Activated CD8-positive, alpha-beta T cell treated with anti-CD3 and anti-CD28 coated beads for 36 hours (primary cell): ENCODE data around the gene MFAP2. TPM values are rescaled to one million over a fixed set of nuclear protein-coding genes. Genes with fewer than 3 reads are reported as not detected.

Experiments used
- ATAC-seq: fragments of 200-7000 bp; cut with Tn5 transposase; one replicate; pipeline ENCODE4 v1.10.0; 2021; ENCODE audit warnings: mild to moderate bottlenecking, moderate library complexity
- CTCF ChIA-PET: fragments of 350-600 bp; sonication (Branson Sonifier 250); formaldehyde crosslinking; loops from one replicate; lab custom pipeline; 2021; ENCODE audit warnings: antibody characterized with exemption; lab: Charles Lee
- POLR2A ChIA-PET: fragments of 350-600 bp; sonication (Branson Sonifier 250); formaldehyde crosslinking; loops from one replicate; lab custom pipeline; 2021; ENCODE audit warnings: antibody characterized with exemption; lab: Charles Lee
- DNase-seq: peaks from one replicate; pipeline ENCODE4 v3.0.0-alpha.2; 2020
- H3K27ac Mint-ChIP-seq: one replicate; pipeline ENCODE4 v1.8.0; 2021; ENCODE audit warnings: mild to moderate bottlenecking, mixed read lengths
- H3K27me3 Mint-ChIP-seq: one replicate; pipeline ENCODE4 v1.8.0; 2021; ENCODE audit warnings: mixed read lengths
- H3K36me3 Mint-ChIP-seq: one replicate; pipeline ENCODE4 v1.8.0; 2021; ENCODE audit warnings: low read depth, mixed read lengths
- H3K4me1 Mint-ChIP-seq: one replicate; pipeline ENCODE4 v1.8.0; 2021; ENCODE audit warnings: low read depth, mixed read lengths
- H3K4me3 Mint-ChIP-seq: one replicate; pipeline ENCODE4 v1.8.0; 2021; ENCODE audit warnings: mild to moderate bottlenecking, moderate library complexity, mixed read lengths
- H3K9me3 Mint-ChIP-seq: one replicate; pipeline ENCODE4 v1.8.0; 2021; ENCODE audit warnings: mixed read lengths
- CTCF ChIP-seq: fragments of 200-600 bp; IDR thresholded peaks from one replicate; pipeline ENCODE4 v1.8.0; 2022; ENCODE audit warnings: antibody characterized with exemption, mild to moderate bottlenecking
- intact Hi-C: fragments of 100-400 bp; cut with micrococcal nuclease; formaldehyde crosslinking; loops from one replicate; pipeline ENCODE4 v1.10.0; 2022
- total RNA-seq, 2 experiments: library from RNA; stranded (reverse); gene quantifications; one replicate each; pipeline ENCODE4 v1.2.3, GENCODE V29; 2021

The MFAP2 gene
- total RNA-seq, 2 experiments from 2014 or later, result not detected

GRCh38 chr1:16925635-16926490 is 54.6 kb downstream of the MFAP2 start:
- CTCF ChIA-PET, result interaction anchor here (1.6 kb wide), 1 partner anchor 31 kb away, joined by 5 read pairs; no protein-coding TSS in a partner anchor
- no peaks in the 10 kb centered on the region for H3K9me3 Mint-ChIP-seq
- H3K4me1 Mint-ChIP-seq, result peaks cover 32% of the 10 kb centered on the region
- H3K27me3 Mint-ChIP-seq, result no peaks in the 10 kb centered on the region
- no peak overlapping the region for H3K27ac Mint-ChIP-seq
- ATAC-seq (no peak), DNase-seq (no peak)
- no peak for TF ChIP-seq CTCF
- peaks cover 1% of the 10 kb centered on the region for H3K36me3 Mint-ChIP-seq
- H3K4me3 Mint-ChIP-seq, result no peak overlapping the region
- POLR2A ChIA-PET, result interaction anchor here (0.7 kb wide), 1 partner anchor 21 kb away, joined by 5 read pairs; no protein-coding TSS in a partner anchor
- intact Hi-C loops, result no loop called here

- CTCF ChIA-PET, result interaction anchor here (1.6 kb wide), 1 partner anchor 32 kb away, joined by 5 read pairs; no protein-coding TSS in a partner anchor
- ATAC-seq (no peak), DNase-seq (no peak)
- Mint-ChIP-seq H3K36me3 (peaks cover 1% of the 10 kb centered on the region), H3K27me3 (no peaks in the 10 kb centered on the region), H3K27ac (no peak overlapping the region), H3K4me3 (no peak overlapping the region), H3K4me1 (peaks cover 32% of the 10 kb centered on the region), H3K9me3 (no peaks in the 10 kb centered on the region)
- TF ChIP-seq CTCF, result no peak
- intact Hi-C loops, result no loop called here
- POLR2A ChIA-PET, result interaction anchor here (0.7 kb wide), 1 partner anchor 20 kb away, joined by 5 read pairs; no protein-coding TSS in a partner anchor
Observed at GRCh38 chr1:16924919-16925477, 55.4 kb downstream of the MFAP2 start.

Other genes starting within 250 kb of the MFAP2 start
- 1,000 to 10,000 TPM in 1 of 2 experiments, 100 to 1,000 TPM in 1; 820 to 1,043 TPM for gene RNU1-4, start 240.1 kb downstream of the MFAP2 start, total RNA-seq
- gene RNU1-2, start 84.6 kb downstream of the MFAP2 start, total RNA-seq, result 1,000 to 10,000 TPM in 1 of 2 experiments, 100 to 1,000 TPM in 1; 820 to 1,043 TPM
- gene CROCC, start 58.7 kb downstream of the MFAP2 start, total RNA-seq, result 10 to 100 TPM; 27.7 to 28.5 TPM
- 10 to 100 TPM; 21.4 to 24.1 TPM for gene ATP13A2, start 31.3 kb upstream of the MFAP2 start, total RNA-seq
- 100 to 1,000 TPM; 135 to 148 TPM for gene SDHB, start 73.4 kb upstream of the MFAP2 start, total RNA-seq
- gene PADI2, start 138.8 kb upstream of the MFAP2 start, total RNA-seq, result not detected
- gene PADI1, start 224.5 kb upstream of the MFAP2 start, total RNA-seq, result not detected